ENCODE data around the gene OTUB2. TPM values are rescaled to one million over a fixed set of nuclear protein-coding genes. Genes with fewer than 3 reads are reported as not detected.

Gene OTUB2
- polyA plus RNA-seq, 1 donor (not counting 4 experiments of a cell fraction or from before 2014, with no cell fraction given): 2.6 TPM

DNA sequence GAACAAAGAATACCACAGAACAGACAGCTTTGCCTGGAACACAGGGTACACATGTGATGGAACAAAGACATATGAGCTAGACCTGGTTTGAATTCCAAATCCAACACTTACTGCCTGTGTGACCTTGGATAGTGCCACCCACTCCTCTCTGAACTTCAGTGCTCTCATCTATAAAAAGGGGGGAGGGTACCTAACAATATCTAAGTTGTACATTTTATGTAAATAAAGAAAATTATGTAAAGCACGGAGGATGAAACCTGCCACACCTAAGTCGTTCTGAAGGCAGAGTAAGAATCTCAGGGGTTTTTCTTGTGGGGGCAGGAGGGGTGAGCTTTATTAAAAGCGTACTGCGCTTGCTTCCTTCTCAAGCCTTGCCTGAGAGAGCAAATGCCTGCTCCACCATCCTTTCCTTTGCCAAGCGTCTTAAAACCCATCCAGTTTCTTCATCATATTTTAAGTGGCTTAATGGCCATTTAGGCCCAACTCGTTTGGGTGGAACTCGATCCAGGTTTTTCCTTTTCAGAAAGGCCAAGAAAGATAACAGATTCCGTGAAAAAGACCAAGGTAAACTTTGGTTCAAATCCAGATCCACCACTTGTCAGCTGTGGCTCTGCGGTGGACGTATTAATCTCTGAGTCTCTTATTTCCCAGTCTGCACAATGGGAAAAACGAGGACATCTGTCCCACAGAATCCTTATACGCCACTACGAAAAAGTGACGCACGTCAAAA is 53.9 kb downstream of the OTUB2 start:
- Histone ChIP-seq H3K4me1 (ENCODE audit: control insufficient read depth, extremely low read depth, insufficient read depth, low read length) (peaks cover 30% of the 10 kb centered on the region), H3K4me2 (ENCODE audit: control insufficient read depth, extremely low read depth, insufficient read depth, low read depth, low read length) (peak overlapping the region; percentile 87), H4K20me1 (ENCODE audit: control insufficient read depth, extremely low read depth, insufficient read depth, low read length) (peaks cover 5% of the 10 kb centered on the region), H3K9me1 (ENCODE audit: control insufficient read depth, extremely low read depth, insufficient read depth, low read length) (no peaks in the 10 kb centered on the region), H3K9me3 (ENCODE audit: control insufficient read depth, low read depth, low read length) (peaks cover 2% of the 10 kb centered on the region), H3K4me3 (ENCODE audit: control insufficient read depth in 2 of 3, extremely low read depth in 1 of 3, insufficient read depth in 2 of 3, low read depth in 1 of 3, low read length in 3 of 3) (peak overlapping the region; percentile 78 to 100 (median 93)), H2AFZ (ENCODE audit: control insufficient read depth, low read length) (no peak overlapping the region), H3K27ac (ENCODE audit: control insufficient read depth, insufficient read depth, low read length) (peak overlapping the region; percentile 88), H3K79me2 (ENCODE audit: control insufficient read depth, insufficient read depth, low read length) (peaks cover 61% of the 10 kb centered on the region), H3K36me3 (ENCODE audit: control insufficient read depth in 2 of 2, extremely low read depth in 1 of 2, insufficient read depth in 2 of 2, low read length in 2 of 2) (peaks cover 8 to 16% of the 10 kb centered on the region in 2 experiments), H3K9ac (ENCODE audit: control insufficient read depth, extremely low read depth, insufficient read depth, low read length) (peak overlapping the region; percentile 95), H3K27me3 (ENCODE audit: control insufficient read depth, extremely low read depth, insufficient read depth, low read length) (no peaks in the 10 kb centered on the region)
- TF ChIP-seq, protein P1, sequence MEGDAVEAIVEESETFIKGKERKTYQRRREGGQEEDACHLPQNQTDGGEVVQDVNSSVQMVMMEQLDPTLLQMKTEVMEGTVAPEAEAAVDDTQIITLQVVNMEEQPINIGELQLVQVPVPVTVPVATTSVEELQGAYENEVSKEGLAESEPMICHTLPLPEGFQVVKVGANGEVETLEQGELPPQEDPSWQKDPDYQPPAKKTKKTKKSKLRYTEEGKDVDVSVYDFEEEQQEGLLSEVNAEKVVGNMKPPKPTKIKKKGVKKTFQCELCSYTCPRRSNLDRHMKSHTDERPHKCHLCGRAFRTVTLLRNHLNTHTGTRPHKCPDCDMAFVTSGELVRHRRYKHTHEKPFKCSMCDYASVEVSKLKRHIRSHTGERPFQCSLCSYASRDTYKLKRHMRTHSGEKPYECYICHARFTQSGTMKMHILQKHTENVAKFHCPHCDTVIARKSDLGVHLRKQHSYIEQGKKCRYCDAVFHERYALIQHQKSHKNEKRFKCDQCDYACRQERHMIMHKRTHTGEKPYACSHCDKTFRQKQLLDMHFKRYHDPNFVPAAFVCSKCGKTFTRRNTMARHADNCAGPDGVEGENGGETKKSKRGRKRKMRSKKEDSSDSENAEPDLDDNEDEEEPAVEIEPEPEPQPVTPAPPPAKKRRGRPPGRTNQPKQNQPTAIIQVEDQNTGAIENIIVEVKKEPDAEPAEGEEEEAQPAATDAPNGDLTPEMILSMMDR (optimal IDR thresholded peaks at IDR 0.05 in 1 of 3, IDR thresholded peaks at IDR 0.05 in 1 of 3, conservative IDR thresholded peaks at IDR 0.05 in 1 of 3; ENCODE audit: extremely low read depth in 1 of 3, insufficient read depth in 2 of 3, low read length in 3 of 3): no peak
- no peak for TF ChIP-seq EZH2 (IDR thresholded peaks at IDR 0.05; ENCODE audit: low read length)
- no peak for DNase-seq (ENCODE audit: low read depth, low spot score)
- FAIRE-seq: no peak
- dilution Hi-C loops (cut with MboI; ENCODE audit: extremely low pct_ligation_motif_present, low sequenced_read_pairs): no loop called here

DNA sequence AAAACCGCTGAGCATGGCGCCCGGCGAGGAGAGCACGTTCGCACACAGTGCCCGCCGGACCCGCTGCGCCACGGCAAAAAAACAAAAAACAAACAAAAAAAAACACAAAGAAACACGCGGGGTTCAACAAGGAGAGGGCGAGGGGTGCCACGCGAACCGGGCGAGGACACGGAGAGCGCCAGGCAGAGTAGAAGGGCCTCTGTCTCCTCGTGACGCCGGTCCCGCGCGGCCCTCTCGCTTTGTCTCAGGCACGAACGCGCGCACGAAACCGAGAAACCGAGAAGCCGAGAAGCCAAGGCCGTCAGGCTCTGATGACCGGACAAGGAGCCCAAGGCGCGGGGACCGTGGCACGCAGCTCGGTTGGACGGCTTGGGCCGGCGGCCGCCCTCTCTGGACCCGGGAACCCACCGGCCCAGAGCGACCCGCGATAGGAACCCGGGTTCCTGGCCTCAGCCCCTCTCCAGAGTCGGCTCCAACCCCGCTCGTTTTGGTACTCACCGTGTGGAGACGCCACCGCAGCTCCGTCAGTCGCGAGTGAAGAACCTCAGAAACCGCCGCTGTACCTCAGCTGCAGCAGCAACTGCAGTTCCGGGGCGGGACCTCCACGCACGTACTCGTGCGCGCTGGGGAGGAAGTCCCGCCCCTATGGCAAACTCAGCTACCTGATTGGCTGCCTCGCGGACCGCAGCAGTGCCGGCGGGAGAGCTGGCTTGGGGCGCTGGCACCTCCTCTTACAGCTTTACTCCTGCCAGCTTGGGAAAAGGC is 54.7 kb downstream of the OTUB2 start, which contains the start of the genes DDX24 and IFI27L1:
Gene DDX24 (minus strand): TSS at position 582 of the 765 bp plus-strand sequence. CDS start 1,460 bp downstream, outside the sequence.
Gene IFI27L1 (plus strand): TSS at position 690 of the 765 bp plus-strand sequence. CDS start 15,628 bp downstream, outside the sequence.
- Histone ChIP-seq H3K4me1 (ENCODE audit: control insufficient read depth, extremely low read depth, insufficient read depth, low read length) (peaks cover 30% of the 10 kb centered on the region), H4K20me1 (ENCODE audit: control insufficient read depth, extremely low read depth, insufficient read depth, low read length) (peaks cover 5% of the 10 kb centered on the region), H3K79me2 (ENCODE audit: control insufficient read depth, insufficient read depth, low read length) (peaks cover 54% of the 10 kb centered on the region), H3K9me1 (ENCODE audit: control insufficient read depth, extremely low read depth, insufficient read depth, low read length) (no peaks in the 10 kb centered on the region), H3K9ac (ENCODE audit: control insufficient read depth, extremely low read depth, insufficient read depth, low read length) (peak within 1 kb of the TSS; percentile 95), H3K36me3 (ENCODE audit: control insufficient read depth in 2 of 2, extremely low read depth in 1 of 2, insufficient read depth in 2 of 2, low read length in 2 of 2) (peaks cover 8 to 16% of the 10 kb centered on the region in 2 experiments), H3K27ac (ENCODE audit: control insufficient read depth, insufficient read depth, low read length) (peak within 1 kb of the TSS; percentile 88), H3K4me3 (ENCODE audit: control insufficient read depth in 2 of 3, extremely low read depth in 1 of 3, insufficient read depth in 2 of 3, low read depth in 1 of 3, low read length in 3 of 3) (peak within 1 kb of the TSS; percentile 78 to 100 (median 93)), H2AFZ (ENCODE audit: control insufficient read depth, low read length) (peak within 1 kb of the TSS; percentile 97), H3K4me2 (ENCODE audit: control insufficient read depth, extremely low read depth, insufficient read depth, low read depth, low read length) (peak within 1 kb of the TSS; percentile 98), H3K9me3 (ENCODE audit: control insufficient read depth, low read depth, low read length) (peaks cover 2% of the 10 kb centered on the region), H3K27me3 (ENCODE audit: control insufficient read depth, extremely low read depth, insufficient read depth, low read length) (no peaks in the 10 kb centered on the region)
- DNase-seq (ENCODE audit: low read depth, low spot score) (peak; percentile 71), FAIRE-seq (peak; percentile 55)
- dilution Hi-C loops (cut with MboI; ENCODE audit: extremely low pct_ligation_motif_present, low sequenced_read_pairs): no loop called here
- TF ChIP-seq EZH2 (IDR thresholded peaks at IDR 0.05; ENCODE audit: low read length): no peak
- TF ChIP-seq, protein P1 (optimal IDR thresholded peaks at IDR 0.05 in 1 of 3, IDR thresholded peaks at IDR 0.05 in 1 of 3, conservative IDR thresholded peaks at IDR 0.05 in 1 of 3; ENCODE audit: extremely low read depth in 1 of 3, insufficient read depth in 2 of 3, low read length in 3 of 3): no peak
